Adipose tissue (tissue), 3 donors: Measurements from ENCODE around the gene VDR. TPM values are rescaled to one million over a fixed set of nuclear protein-coding genes. Genes with fewer than 3 reads are reported as not detected.
A peak's percentile ranks its signal among the peaks of the same experiment; 100 is the strongest.
"Not testable (repeated sequence)": the region's sequence is repeated elsewhere in the genome, so short reads cannot be mapped to it uniquely, and the experiment has no call there.

Experiments used
- H3K27ac ChIP-seq: one replicate; pipeline ENCODE4 v1.5.1; 2013; ENCODE audit warnings: low read depth, low read length
- WGBS, 3 donors: extraction: QIAGEN DNeasy Blood & Tissue Kit; methylation state at CpG; one replicate each; pipeline ENCODE4 v1.1.7; 2013; 5-methylcytosine and 5-hydroxymethylcytosine counted together
- polyA plus RNA-seq, 3 donors: library from polyadenylated mRNA; stranded (reverse); fragments of 200-250 nt; gene quantifications; one replicate each; pipeline ENCODE4 v1.2.3, GENCODE V29; 2013
- donor health status: healthy with polysubstance abuse.
- donor health status: Bipolar disorder and iron deficiency.
- donor health status: healthy.

VDR gene
- polyA plus RNA-seq, 3 donors, result 1.2 to 2.9 (median 1.5) TPM

DNA sequence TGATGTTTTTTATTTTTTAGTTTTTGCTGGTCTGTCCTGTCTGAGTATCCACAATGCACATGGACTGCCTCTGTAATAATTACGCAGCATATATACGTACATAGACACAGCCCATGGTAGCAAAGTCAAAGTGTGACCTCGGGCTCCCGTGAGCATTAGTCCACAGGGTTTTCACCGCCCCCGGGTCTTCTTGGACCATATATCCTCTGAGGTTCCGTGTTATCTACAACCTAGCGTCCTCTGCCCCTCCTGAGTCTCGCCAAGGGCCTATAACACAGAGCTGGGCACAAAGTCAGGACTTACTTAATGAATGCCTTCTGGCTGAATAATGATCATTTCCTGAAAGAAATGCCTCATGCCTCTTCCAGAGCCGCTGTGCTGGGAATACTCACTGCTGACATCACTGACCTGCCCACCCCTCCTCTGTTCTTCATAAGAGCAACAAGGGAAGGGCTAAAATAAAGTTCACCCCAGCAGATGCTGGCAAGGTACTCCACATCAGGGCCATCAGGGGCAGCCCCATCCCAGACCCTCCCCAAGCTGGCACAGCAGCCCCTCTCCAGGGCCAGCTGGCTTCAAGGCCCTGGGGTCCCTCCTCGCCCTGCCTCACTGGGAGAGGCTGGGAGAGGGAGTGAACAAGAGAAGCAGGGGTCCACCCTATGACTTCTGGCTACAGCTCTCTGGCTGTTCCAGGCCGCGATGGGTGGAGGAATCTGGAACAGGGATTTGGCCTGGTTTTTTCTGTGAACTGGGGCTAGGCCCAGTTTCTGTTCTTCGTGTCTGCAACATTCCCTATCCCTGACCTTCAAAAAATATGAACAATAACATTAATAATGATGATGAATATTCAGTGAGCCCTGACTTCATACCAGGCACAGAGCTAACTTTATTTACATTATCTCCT is 93.0 kb downstream of the VDR start:
- H3K27ac ChIP-seq, result peak overlapping the region; percentile 60

DNA sequence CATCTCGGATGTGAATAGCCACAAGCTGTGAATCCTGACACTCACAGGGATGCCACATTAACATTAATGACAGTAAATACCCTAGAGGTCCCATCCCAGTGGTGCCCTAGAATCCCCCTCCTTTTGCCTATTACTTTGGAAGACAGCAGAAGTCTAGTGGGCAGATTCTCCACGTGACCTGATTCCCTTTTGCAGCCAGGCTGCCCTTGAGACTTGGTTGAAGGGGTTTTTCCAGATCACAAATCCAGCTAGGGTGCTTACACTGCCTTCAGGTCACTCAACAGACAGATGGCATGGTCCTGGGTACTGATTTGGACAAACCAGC is 93.8 kb downstream of the VDR start:
- WGBS, 3 donors, result 38 to 83% (median 58%) methylated on average over 2 of the region's 2 CpGs
- H3K27ac ChIP-seq, result peak overlapping the region; percentile 83

More for the DNA sequence above, 93.0 kb downstream of the VDR start:
- 32 to 65% (median 48%) methylated on average over 14 of the region's 14 CpGs for WGBS, 3 donors

DNA sequence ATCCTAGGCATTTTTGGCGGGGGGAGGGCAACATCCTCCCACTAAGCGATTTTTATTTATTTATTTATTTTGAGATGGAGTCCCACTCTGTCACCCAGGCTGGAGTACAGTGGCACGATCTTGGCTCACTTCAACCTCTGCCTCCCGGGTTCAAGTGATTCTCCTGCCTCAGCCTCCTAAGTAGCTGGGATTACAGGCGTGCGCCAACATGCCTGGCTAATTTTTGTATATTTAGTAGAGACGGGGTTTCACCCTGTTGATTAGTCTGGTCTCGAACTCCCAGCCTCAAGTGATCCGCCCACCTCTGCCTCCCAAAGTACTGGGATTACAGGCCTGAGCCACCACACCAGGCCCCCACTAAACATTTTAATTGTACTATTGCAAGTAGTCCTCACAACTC is 95.3 kb downstream of the VDR start:
- 82 to 91% (median 86%) methylated on average over 9 of the region's 9 CpGs for WGBS, 3 donors

DNA sequence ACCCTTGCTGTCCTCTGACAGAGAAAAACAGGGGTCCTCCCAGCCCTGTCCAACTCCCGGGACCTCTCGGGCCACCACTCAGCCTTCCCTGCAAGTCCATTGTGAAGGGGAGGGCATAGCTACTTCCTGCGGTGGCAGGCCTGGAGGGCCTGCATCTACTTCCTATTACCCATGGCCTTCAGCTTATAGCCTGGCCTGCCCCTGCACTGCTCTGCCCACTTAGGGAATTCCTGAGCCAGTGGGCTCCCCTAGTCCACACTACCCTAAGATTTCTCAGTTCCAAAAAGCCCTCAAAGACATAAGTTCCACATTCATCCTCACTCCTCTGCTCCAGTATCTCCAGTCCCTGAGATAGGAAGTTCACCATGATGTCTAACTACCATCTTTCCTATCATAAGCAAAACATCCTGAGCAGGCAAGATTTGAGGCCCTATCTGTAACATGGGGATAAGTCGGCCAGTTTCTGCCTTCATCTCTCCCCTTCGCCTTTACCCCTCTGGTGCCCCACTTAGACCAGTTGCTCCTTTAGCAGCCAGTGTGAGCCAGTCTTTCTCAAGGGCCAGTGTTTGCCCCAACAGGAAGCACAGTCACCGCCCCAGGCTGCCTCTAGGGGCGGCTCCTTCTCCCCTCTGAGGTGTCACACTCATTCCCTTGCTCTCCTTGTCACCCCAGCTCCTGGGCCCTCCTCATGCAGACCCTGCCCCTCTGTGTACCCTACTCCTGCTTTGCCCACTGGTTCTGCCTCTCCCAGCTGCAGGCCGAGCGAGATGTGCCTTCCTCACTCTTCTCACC is 96.0 kb downstream of the VDR start:
- peak overlapping the region; percentile 79 for H3K27ac ChIP-seq
- 42 to 74% (median 46%) methylated on average over 9 of the region's 9 CpGs for WGBS, 3 donors

More for the DNA sequence above, 95.3 kb downstream of the VDR start:
- H3K27ac ChIP-seq, result not testable (repeated sequence)

DNA sequence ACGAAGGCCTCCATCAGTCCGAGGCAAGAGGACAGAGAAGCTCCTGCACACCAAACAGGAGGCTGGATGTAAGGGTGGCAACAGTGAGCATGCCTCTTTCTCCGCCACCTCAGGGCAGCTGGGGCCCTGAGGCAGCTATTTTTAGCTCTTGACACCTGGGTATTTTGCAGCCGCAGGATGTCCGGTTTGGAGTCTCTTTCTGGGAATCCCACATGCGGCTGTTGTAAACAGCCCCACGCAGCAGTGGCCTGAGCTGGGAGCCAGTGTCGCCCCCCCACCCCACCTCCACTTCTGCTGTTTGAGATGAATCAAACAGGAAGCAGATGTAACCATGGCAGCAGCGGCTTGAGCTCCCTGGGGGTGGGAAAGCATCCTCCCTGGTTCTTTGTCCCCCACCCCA is 96.7 kb downstream of the VDR start:
- WGBS, 3 donors, result 10 to 48% (median 13%) methylated on average over 9 of the region's 9 CpGs

DNA sequence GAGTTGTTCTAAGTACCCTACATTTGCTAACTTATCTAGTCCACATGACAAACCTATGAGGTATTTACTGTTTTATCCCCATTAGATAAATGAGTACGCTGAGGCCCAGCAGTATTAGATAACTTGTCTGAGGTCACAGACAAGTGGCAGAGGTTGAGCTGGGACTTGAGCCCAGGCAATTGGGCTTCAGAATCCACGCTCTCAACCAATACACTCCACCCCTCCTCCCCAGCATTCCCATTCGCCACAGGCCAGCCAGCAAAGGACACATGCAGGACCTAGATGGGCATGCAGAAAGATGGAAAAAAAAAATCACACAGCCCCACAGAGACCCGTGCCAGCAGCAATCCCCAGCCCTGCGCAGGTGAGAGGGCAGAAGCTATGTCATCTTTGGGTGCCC is 97.5 kb downstream of the VDR start:
- H3K27ac ChIP-seq, result no peak overlapping the region
- 49 to 54% (median 54%) methylated on average over 5 of the region's 5 CpGs for WGBS, 3 donors

More for the DNA sequence above, 96.7 kb downstream of the VDR start:
- H3K27ac ChIP-seq, result peak overlapping the region; percentile 79

DNA sequence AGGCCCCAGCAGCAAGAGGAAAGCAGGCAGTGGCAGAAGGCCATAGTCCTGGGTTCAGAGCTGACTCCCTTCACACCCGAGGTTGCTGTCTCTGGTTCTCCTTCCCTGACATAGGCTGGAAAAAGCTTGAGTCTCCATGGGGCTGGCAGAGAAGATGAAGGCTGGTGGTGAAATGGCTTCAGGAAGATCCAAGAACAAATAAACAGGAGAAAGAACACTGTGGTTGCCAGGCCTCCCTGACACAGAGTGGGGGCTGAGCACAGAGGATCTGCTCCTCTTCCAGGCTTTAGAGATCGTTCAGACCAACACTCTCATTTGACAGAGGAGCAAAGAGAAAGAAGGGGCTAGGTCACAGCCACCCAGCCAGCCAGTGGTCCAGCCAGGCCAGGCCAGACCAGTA is 99.4 kb downstream of the VDR start:
- no peak overlapping the region for H3K27ac ChIP-seq
- WGBS, 3 donors, result 36 to 59% (median 40%) methylated on average over 2 of the region's 2 CpGs

DNA sequence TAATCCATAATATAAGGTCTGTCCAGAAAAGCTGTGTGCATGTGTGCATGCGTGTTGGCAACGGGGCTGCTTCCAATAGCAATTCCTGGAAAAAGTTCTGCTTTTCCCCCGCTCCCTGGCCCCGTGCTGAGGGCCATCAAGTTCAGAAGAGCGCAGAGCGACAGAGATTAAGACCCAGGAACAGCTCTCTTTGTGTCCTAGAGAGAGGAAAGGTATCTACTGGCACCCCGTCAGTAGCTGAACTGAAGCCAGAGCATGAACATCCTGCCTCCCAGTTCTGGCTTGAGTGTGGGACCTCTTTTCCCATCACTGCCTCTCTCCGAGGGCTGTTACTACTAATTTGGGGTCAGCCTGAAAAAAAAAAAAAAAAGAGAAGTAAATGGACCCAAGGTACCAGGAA is 100.6 kb downstream of the VDR start:
- 49 to 79% (median 56%) methylated on average over 8 of the region's 8 CpGs for WGBS, 3 donors
- no peak overlapping the region for H3K27ac ChIP-seq

DNA sequence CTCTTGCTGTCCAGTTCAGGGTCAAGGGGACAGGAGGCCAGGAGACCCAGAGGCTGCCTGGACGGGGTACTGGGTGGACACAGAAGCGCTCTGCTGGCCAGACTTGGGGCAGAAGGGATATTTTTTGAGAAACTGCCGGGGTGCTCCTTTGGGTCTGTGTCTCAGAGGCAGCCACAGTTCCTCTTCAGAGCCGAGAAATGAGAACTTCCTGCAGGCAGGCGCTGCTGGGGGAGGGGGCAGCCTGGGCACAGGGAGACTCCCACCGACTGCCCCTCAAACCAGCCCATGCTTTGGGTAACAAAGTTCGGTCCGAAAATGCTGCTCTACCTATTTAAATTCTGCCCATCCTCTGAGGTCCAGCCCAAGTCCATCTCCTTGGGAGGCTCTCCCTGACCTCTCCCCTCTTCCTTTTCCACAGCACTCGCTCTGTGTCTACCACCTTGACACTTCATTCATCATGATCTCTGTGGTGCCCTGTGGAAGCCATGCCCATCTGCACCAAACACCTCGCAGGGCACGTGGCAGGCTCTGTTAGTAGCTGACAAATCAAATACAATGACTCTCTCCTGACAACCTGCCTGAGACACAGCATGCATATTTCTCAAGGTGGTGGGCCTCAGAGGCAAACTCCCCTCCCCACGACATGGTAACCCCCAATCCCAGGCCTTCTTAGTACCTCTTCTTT is 101.5 kb downstream of the VDR start:
- 39 to 70% (median 45%) methylated on average over 12 of the region's 12 CpGs for WGBS, 3 donors
- H3K27ac ChIP-seq, result no peak overlapping the region

DNA sequence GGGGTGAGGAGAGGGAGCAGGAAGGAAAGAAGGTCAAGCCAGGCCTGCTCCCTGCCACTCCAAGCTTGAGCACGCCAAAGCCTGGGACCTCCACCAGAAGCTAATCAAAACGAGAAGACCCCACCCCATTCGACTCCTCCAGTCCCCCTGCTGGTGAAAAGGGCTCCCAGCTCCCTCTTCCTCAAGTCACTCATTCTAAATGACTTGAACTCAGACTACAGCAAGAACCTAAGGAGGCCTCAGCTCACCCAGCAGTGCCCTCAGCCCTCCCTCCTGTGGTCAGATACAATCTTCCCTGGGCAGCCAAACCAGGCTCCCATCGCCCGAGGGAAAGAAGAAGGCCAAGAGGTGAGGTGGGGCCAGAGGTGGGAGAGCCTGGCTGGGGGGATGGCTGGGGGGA is 102.5 kb downstream of the VDR start:
- peak overlapping the region; percentile 40 for H3K27ac ChIP-seq
- WGBS, 3 donors, result 28 to 50% (median 32%) methylated on average over 5 of the region's 5 CpGs

DNA sequence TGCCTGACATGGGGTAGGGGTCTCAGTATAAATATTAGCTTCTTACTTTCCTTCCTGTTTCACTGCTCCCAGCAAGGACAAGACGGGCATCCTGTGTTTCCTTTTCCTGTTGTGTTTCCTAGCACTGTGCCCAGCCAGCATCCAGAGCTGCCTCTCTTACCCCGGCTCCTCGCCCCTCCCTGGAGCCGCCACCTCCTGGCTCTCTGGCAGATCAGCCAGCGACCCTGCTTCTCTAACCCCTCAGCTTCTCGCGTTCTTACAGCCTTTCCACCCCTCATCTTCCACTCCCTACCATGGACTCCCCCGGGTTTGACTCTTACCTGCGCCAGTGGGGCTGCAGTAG is 102.9 kb downstream of the VDR start:
- 36 to 67% (median 38%) methylated on average over 9 of the region's 9 CpGs for WGBS, 3 donors
- peak overlapping the region; percentile 40 for H3K27ac ChIP-seq

DNA sequence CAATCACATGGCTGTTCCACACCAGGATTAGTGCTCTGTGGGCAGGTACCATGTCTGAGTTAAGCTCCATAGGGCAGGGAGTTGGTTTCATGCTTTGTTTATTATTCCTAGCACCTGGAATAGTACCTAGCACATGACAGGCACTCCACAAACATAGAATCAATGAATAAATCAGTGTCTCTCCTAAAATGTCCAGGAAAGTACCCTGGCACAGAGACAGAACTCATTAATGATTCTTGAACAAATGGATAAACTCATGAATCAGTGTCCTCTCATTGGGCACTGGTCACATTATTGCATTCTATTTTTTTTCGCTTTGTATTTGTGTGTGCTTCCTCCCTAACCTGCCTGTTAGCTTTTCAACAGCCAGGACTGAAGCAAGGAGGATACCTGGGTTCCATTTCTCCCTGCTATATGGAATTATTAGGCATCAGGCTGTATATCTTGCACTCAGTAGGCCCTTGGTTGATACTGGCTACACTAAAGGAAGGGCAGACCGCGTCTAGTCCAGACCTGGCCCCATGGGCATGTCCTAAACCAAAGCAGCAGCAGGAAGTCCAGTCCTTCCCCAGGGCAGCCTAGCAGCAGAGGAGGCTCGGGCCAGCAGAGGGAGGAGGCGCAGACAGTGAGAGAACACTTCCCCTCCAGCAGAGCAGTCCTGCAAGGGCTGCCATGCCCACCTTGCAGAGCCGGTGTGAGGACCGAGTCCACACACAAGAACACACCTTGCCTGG is 103.5 kb downstream of the VDR start:
- H3K27ac ChIP-seq, result peak overlapping the region; percentile 3
- WGBS, 3 donors, result 31 to 55% (median 34%) methylated on average over 7 of the region's 7 CpGs

DNA sequence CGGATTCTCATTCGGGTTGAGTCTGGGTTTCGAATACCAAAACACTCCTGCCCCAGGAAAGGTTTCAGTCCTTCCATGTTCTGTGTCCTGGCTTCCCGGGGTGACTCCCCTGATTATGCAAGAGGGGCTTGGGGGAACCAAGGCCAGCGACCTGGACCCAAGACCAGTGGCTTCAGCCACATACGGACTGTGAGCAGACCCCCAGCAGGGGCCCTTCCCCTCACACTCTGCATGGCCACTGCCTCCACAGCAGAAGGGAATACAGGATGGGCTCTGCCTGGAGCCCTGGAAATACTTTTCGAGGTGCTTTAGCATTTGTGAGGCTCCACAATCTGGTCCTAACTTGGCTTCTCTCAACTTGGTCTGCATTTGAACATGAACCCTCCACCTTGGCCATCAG is 104.2 kb downstream of the VDR start:
- WGBS, 3 donors, result 72 to 88% (median 81%) methylated on average over 7 of the region's 7 CpGs
- H3K27ac ChIP-seq, result no peak overlapping the region

DNA sequence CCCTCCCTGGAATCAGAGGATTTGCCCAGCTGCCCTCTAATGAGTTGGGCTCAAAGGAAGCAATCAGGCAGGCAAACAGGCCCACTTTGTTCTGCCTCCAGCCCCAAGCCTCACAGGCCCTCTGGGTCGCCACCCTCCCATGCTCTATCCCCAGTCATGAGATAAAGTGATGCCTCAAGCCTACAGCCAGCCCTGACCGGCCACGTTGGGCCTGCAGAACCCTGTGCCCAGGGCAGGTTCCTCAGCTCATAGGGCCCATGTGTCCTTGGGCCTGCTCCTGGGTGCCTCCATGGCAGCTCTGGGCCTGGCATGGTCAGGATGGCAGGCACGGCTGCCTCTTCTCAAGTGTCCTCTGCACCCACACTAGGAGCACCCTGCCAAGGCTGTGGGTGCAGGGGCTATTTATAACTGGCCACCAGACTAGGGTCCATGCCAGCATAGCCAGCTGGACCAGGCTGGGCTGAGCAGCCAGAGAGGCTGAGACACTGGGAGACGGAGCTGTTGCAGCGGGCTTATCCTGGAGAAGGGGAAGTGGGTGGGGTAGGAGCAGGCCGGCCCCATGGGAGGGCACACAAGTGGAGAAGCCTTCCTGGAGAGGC is 105.3 kb downstream of the VDR start:
- no peak overlapping the region for H3K27ac ChIP-seq
- 54 to 74% (median 54%) methylated on average over 7 of the region's 7 CpGs for WGBS, 3 donors

DNA sequence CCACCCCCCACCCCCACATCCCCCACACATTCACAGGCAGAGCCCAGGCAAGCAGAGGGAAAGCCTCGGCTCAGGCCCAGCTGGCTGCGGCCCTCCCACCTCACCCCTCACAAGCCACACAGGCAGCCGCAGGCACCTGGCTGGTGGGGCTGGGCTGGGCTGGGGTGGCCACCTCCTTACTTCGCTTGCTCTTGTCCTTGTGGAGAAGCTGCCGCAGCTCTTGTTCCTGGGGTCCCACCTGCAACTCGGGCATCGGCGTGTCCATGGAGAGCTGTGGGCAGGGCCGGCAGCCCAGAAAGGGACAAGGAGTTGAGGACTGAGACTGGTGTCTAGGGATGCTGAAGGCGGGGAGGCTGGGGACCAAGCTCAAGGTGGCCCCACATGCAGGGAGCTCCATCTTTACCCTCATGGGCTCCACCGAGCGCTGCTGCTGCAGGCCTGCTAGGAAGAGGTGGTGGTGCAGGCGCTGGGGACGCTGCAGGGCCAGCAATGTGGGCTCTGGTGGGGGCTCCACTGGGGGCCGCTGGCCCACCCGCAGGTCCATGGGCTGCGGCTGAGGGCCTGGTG is 106.3 kb downstream of the VDR start:
- WGBS, 3 donors, result 85 to 88% (median 86%) methylated on average over 16 to 17 of the region's 17 CpGs
- H3K27ac ChIP-seq, result no peak overlapping the region

DNA sequence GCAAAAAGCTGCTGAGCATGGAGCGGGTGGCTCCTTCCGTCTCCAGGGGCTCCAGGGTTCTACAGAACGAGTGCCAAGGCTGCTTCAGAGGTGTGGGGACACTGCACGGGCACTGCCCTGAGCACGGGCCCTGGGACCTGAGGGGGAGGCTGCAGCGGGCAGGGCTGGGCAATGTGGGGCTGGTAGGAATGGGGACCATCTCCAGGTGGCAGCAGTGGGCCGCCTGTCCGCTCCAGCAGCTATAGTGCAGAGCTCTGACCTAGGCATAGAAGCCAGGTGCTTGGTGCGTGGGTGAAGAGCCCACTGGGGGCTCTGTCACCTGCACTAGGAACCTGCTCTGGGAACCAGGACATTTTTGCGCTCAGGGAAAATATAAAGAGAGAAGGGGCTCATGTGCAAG is 107.4 kb downstream of the VDR start:
- no peak overlapping the region for H3K27ac ChIP-seq
- 71 to 85% (median 84%) methylated on average over 10 of the region's 10 CpGs for WGBS, 3 donors

DNA sequence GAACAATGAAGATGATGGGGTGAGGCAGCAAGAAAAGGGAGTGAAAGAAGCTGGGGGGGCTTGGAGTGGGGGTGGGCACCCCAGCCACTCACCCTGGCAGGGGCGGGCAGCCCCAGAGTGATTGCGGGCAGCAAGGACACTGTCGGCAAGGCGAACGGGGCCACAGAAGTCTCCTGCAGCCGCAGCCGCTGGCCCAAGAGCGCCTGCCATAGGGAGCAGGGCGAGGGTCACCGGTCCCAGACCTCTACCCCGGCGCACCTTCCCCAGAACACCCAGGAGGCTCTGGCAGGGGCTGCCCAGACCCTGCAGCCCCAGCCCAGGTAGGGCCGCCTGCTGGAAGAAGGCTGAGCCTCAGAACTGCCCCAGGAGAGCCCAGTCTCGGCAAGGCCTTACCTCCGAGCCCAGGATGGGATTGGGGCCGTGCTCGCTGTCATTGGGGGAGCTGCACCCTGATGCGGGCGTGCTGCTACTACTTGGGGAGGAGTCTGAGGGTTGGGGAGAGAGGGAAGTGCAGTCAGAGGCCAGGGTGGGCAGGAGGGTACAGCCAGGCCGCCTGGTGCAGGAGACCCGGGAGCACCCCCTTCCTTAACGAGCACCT is 108.9 kb downstream of the VDR start:
- H3K27ac ChIP-seq, result no peak overlapping the region
- 90 to 92% (median 92%) methylated on average over 19 to 22 of the region's 22 CpGs for WGBS, 3 donors
